Osteoblast (primary cell): ENCODE measurements around the gene NOS3. TPM values are rescaled to one million over a fixed set of nuclear protein-coding genes. Genes with fewer than 3 reads are reported as not detected.

Experiments
- DNase-seq: peaks from one replicate; pipeline ENCODE4 v3.0.0; 2011; ENCODE audit warnings: low spot score, mixed read lengths; ENCODE audit not compliant: insufficient read length; ENCODE audit errors: missing footprints
- H2AFZ ChIP-seq: 2 replicates; pipeline ENCODE4 v1.6.0; 2011; ENCODE audit warnings: mild to moderate bottlenecking, low read length
- H3K27ac ChIP-seq: 2 replicates; pipeline ENCODE4 v1.5.1; 2011; ENCODE audit warnings: mild to moderate bottlenecking, low read depth, low read length, moderate library complexity
- H3K27me3 ChIP-seq: 2 replicates; pipeline ENCODE4 v1.6.0; 2012; ENCODE audit warnings: mild to moderate bottlenecking, control low read depth, inconsistent platforms, low read length, moderate library complexity; ENCODE audit not compliant: insufficient read depth
- H3K36me3 ChIP-seq: 2 replicates; pipeline ENCODE4 v1.5.1; 2011; ENCODE audit warnings: mild to moderate bottlenecking, low read length, control low read depth, moderate library complexity; ENCODE audit not compliant: insufficient read depth
- H3K4me1 ChIP-seq: 2 replicates; pipeline ENCODE4 v1.5.1; 2011; ENCODE audit warnings: mild to moderate bottlenecking, low read length, control low read depth, moderate library complexity; ENCODE audit not compliant: insufficient read depth
- H3K4me2 ChIP-seq: 2 replicates; pipeline ENCODE4 v1.6.0; 2011; ENCODE audit warnings: mild to moderate bottlenecking, low read length; ENCODE audit not compliant: insufficient read depth
- H3K4me3 ChIP-seq: fragments of 200-600 bp; sonication (generic); 3 replicates; pipeline ENCODE4 v1.5.1; 2012; ENCODE audit warnings: mild to moderate bottlenecking, low read length, inconsistent platforms; ENCODE audit not compliant: insufficient read depth
- H3K79me2 ChIP-seq: 2 replicates; pipeline ENCODE4 v1.6.0; 2012; ENCODE audit warnings: mild to moderate bottlenecking, low read length, control low read depth, inconsistent platforms; ENCODE audit not compliant: insufficient read depth
- H3K9me3 ChIP-seq: 2 replicates; pipeline ENCODE4 v1.5.1; 2011; ENCODE audit warnings: low read depth, low read length, control low read depth
- H4K20me1 ChIP-seq: 2 replicates; pipeline ENCODE4 v1.6.0; 2012; ENCODE audit warnings: mild to moderate bottlenecking, low read length, control low read depth; ENCODE audit not compliant: insufficient read depth
- CTCF ChIP-seq: IDR thresholded peaks from 2 replicates; pipeline ENCODE4 v1.5.1; 2011; ENCODE audit warnings: mild to moderate bottlenecking, low read depth, low read length, moderate library complexity; ENCODE audit errors: extremely low read depth
- total RNA-seq: library from RNA; depleted of rRNA; stranded (reverse); fragments of >200 nt; gene quantifications from 2 replicates; pipeline ENCODE4 v1.2.3, GENCODE V29; 2012

NOS3 gene
- total RNA-seq, 1 donor: not detected

- Histone ChIP-seq H2AFZ (no peak overlapping the region), H3K27ac (no peak overlapping the region), H3K27me3 (no peaks in the 10 kb centered on the region), H3K4me2 (no peak overlapping the region), H4K20me1 (peaks cover 2% of the 10 kb centered on the region), H3K36me3 (no peaks in the 10 kb centered on the region), H3K79me2 (no peaks in the 10 kb centered on the region), H3K9me3 (no peaks in the 10 kb centered on the region), H3K4me3 (no peak overlapping the region), H3K4me1 (no peaks in the 10 kb centered on the region)
- no peak for TF ChIP-seq CTCF
- peak; percentile 82 for DNase-seq
These were observed 37.5 kb upstream of the NOS3 start for GRCh38 chr7:150953061-150953997.

- H3K27ac ChIP-seq: no peak overlapping the region
- no peaks in the 10 kb centered on the region for H3K4me1 ChIP-seq
- no peak overlapping the region for H3K4me2 ChIP-seq
- H3K27me3 ChIP-seq: no peaks in the 10 kb centered on the region
- H3K4me3 ChIP-seq: no peak overlapping the region
- DNase-seq: peak; percentile 77
- no peak for TF ChIP-seq CTCF
- no peaks in the 10 kb centered on the region for H3K36me3 ChIP-seq
- H2AFZ ChIP-seq: no peak overlapping the region
- no peaks in the 10 kb centered on the region for H4K20me1 ChIP-seq
- no peaks in the 10 kb centered on the region for H3K79me2 ChIP-seq
- H3K9me3 ChIP-seq: no peaks in the 10 kb centered on the region
These were observed 36.4 kb upstream of the NOS3 start for GRCh38 chr7:150954201-150954985.

GRCh38 chr7:150954986-150955518 lies 35.8 kb upstream of the NOS3 start:
- H3K9me3 ChIP-seq: no peaks in the 10 kb centered on the region
- H3K79me2 ChIP-seq: no peaks in the 10 kb centered on the region
- H3K4me2 ChIP-seq: no peak overlapping the region
- H4K20me1 ChIP-seq: no peaks in the 10 kb centered on the region
- H3K27ac ChIP-seq: no peak overlapping the region
- H2AFZ ChIP-seq: no peak overlapping the region
- no peak overlapping the region for H3K4me3 ChIP-seq
- no peaks in the 10 kb centered on the region for H3K27me3 ChIP-seq
- no peak for DNase-seq
- H3K4me1 ChIP-seq: no peaks in the 10 kb centered on the region
- TF ChIP-seq CTCF: no peak
- H3K36me3 ChIP-seq: no peaks in the 10 kb centered on the region
